NCI-H82 treated with DMSO at 0.1 percent for 48 hours (cell line): ENCODE data around the gene RAB28.

Experiments
- DNase-seq: peaks from one replicate; lab custom pipeline; 2025; ENCODE audit not compliant: unreplicated experiment; lab: John Stamatoyannopoulos, UW

RAB28 gene

DNA sequence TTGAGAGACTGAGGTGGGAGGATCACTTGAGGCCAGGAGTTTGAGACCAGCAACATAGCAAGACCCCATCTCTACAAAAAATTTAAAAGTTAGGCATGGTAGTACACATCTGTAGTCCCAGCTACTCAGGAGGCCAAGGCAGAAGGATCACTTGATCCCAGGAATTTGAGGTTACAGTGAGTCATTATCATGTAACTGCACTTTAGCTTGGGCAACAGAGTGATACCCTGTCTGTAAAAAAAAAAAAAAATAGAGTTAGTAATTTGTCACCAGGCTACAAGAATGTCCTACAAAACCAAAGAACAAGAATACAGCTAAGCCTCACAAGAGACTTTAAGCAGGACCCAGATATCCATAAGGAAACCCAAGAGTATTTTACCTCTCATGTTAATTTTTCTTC lies 27.0 kb upstream of the RAB28 start:
- DNase-seq = no peak

DNA sequence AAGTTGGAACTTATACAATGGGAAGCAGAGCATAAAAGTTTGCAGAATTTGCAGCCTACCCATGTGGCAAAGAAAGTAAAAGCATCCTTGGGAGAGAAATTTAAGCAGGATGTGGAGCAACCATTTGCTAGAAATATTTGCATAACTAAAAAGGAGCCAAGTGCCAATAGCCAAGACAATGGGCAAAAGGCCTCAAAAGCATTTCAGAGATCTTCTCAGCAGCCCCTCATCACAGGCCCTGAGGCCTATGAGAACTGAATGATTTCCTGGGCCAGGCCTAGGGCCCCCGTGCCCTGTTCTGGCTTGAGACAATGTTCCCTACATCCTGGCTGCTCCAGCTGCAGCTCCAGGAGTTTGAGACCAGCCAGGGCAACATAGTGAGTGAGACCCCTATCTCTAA lies 25.3 kb upstream of the RAB28 start:
- no peak for DNase-seq

DNA sequence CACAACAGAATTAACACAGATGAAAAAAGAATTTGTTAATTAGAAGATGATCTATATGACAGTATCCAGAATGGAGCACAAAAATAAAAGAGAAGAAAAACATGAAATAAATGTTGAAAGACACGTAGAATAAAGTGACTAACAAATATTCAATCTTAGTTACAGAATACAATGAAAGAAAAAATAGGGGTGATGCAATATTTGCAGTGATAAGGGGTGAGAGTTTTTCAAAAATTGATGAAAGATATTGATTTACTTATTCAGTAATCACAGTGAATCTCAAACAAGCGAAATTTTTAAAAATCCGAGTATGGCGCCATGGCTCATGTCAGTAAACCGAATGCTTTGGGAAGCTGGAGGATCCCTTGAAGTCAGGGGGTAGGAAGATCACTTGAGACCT lies 20.2 kb upstream of the RAB28 start:
- no peak for DNase-seq

DNA sequence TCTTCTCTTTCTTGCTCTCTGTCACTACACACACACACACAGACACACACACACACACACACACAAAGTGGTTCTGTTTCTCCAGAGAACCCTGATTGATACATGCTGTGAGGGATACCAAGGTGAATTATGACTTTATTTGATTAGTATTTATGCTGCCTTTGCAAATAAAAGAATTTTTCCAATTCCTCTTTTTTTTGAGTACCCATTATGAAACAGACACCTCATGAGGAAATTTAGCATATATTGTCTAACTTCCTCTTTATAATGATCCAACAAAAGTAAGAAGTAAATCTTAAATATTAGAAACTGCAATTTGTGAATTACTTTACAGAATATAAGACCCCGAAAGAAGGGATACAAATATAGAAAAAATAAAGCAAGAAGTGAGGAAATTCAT lies 14.3 kb upstream of the RAB28 start:
- DNase-seq = no peak

DNA sequence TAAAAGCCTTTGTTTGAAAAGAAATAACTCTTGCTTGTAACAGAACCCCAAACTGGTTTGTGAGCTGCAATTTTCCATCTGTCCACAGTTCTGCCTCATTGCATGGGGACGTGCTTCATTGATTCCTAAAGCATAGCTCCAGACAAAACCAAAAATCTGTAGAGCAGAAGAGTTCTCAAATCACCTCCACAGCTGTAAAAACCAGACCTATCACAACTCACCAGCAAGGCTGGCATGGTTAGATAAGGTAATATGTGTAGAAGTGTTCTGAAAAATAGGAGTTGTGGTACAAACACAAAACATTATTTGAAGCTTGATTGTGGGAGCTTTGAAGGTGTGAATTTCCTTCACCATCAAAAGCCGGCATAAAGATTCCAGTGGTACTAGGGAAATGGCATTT lies 12.5 kb upstream of the RAB28 start:
- DNase-seq = no peak

DNA sequence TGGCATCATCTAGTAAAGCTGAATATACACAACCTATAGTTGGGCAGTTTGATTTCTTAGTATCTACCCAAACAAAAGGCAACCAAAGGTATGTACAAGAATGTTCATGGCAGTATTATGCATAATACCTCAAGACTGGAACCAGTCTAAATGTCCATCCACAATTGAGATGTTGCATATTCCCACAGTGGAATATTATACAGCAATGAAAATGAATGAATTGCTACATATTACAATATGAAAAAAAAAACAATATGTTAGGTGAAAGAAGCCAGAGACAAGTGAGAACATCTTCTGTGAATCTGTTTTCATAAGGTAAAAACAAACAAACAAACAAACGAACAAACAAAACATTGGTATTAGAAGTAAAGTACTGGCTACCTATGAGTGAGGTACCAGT lies 11.6 kb upstream of the RAB28 start:
- no peak for DNase-seq

- no peak for DNase-seq
Measured at GRCh38 chr4:13493793-13494192, 9.7 kb upstream of the RAB28 start.

DNA sequence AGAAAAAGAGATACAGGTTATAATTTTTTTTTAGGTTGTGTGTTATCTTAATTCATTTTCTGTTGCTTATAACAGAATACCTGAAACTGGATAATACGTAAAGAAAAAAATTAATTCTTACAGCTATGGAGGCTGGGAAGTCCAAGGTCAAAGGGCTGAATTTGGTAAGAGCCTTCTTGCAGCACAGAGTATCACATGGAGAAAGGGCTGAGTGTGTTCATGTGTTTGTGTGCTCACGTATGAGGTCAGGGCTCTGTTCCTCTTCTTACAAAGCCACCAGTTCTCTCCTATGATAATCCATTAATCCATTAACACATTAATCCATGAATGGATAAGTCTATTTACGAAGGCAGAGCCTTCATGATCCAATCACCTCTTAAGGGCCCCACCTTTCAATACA lies 8.6 kb upstream of the RAB28 start:
- DNase-seq = peak; percentile 94

GRCh38 chr4:13484749-13485221 lies 645 bp upstream of the RAB28 start:
- DNase-seq = no peak

DNA sequence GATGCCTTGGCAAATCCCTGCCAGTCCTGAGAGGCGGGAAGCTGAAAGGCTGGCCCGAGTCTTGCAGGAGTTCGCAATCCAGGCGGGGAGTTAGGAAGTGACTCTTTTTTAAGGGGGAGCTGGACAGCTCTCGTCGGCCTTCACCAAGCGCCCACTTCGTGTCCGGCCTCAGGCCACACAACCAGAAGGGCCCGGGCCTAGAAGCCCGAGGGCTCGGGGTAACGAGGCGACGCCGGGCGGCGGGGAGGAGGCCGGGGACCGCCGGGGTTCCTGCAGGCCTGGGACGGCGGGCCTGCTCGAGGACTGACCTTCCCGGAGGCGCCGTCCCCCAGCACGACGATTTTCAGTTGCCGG lies 395 bp downstream of the RAB28 start:
- no peak for DNase-seq

DNA sequence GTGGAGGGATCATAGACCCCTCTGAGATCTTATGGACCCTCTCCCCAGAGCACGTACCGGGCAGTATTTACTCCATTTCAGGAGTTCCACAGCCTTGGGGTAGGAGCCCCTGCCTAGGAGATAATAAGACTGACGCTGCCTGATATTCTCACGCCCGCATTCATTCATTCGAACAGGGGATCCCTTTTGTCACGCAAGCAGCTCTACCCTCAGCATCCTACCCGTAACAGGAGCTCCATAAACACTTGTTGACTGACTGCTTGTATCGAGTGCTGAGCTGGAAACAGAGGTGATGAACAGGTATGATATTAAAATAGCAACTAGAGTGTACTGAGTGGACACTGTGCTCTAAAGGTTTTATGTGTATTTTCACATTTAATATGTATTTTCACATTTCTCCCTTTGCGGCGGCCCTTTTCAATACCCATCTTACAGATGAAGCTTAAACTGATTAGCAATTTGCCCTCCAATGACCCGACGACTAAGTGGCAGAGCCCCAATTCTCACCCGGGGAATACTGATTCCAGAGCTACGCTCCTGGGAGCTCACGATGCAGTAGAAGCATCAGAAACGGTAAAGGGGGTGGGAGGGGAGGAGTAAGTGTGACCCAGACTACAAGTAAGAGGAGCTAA lies 888 bp downstream of the RAB28 start:
- peak; percentile 32 for DNase-seq

DNA sequence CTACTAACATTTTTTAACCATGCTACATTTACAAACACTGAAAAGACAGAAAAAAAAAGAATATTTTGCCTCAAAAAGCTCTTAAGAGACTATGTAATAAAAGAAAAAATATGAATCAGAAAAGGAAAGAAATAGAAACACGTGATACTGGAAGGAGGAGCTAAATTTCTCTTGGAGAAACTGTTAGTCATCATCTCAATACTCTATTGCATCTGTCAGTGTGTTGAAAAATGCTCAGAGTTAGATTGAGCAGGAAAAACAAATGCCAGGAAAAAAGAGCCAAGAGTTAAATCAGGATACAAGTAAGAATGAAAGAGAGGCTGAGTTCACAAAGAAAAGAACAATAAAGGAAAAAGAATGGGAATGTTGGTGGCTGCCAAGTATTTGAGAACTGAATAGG lies 2.6 kb downstream of the RAB28 start:
- DNase-seq = no peak

DNA sequence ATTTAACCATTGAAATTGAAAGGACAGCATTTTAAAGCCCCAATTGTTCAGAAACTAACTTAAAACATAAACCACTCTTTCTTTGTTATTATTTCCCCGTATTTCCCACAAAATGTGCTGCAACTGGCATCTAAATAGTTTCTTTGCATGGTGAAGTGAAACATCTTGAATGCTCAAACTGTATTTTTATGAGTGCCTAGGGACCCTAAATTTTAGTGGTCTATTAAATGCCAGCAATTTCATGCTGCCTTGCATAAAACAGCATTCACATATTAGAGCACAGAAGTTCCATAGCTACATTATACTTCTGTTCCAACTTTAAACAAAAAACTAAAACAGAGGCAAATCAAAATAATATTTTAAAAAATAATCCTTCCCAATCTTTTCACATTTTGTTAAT lies 5.4 kb downstream of the RAB28 start:
- no peak for DNase-seq

DNA sequence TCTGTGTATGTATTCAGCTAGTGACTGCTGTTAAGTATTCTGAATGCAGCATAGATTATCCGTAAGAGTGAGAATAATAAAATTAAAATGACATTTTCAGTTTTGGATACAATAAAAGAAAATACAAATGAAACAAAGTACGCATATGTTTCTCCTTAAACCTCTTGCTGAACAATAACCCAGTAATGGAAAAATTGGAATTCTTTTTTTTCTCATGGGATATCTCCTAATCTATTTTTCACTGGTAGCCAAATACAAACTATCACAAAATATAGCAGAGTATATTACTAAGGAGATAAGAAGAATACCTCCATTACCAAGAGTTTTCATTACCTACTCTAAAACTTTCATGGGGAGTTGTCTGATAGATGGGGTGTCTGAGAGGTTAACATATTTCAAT lies 6.0 kb downstream of the RAB28 start:
- no peak for DNase-seq

GRCh38 chr4:13476915-13477314 lies 7.2 kb downstream of the RAB28 start:
- no peak for DNase-seq

DNA sequence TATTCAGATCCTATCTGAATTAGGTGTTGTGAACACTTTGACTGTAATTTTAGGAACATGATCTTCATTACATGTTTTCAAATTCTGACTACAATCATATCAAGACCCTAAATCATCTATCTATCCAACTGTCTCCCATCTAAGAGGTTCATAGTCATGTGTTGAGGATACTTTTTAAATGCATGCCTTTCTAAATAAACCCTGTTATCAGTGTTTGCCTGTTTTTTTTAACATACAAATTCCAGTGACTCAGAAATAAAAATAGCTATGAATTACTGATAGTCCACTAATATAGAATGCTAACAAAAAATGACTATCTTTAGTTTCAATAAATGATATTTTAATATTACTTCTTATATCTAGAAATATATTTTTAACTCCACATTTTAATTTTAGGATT lies 8.0 kb downstream of the RAB28 start:
- no peak for DNase-seq

DNA sequence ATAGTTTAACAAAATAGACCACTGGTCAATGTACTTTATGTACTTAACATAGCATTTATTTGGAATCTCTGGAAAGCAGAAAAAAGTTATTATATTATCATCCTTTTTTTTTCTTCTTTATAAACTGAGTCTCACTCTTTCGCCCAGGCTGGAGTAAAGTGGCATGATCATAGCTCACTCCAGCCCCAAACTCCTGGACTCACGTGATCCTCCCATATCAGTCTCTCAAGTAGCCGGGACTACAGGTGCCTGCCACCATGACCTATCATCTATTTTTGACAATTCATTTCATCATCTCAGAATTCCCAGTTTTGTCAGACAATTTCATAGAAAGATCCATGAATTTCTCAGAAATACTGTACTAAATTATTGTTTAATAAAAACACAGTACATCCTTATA lies 12.7 kb downstream of the RAB28 start:
- DNase-seq = no peak

GRCh38 chr4:13470379-13470778 lies 13.8 kb downstream of the RAB28 start:
- DNase-seq = no peak

DNA sequence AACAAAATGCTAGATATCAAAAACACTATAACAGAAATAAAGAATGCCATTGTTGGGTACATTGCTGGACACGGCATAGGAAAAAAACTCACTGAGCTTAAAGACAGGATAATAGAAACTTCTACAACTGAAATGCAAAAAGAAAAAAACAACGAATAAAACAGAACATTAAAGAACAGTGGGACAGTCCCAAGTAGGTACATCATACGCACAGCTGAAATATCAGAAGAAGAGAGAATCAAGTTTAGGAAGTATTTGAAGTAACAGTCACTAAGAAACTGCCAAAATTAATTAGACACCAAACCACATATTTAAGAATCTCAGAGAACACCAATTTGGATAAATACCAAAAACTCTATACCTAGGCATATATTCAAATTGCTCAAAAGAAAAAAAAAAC lies 19.2 kb downstream of the RAB28 start:
- no peak for DNase-seq

DNA sequence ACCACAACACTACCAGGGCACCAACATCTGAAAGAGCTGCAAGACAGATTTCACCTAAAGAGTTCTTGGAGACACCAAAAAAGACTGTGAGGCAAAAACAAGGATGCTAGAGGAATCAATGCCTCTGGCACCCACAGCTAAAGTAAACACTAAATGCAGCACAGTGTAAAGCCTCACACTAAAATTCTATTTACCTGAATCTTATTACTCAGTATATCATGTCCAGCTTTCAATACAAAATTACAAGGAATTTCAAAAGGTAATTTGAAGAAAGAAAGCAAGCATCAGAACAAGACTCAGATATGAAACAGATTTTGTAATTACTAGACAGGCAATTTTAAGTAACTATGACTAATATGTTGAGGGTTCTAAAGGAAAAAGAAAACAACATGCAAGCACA lies 19.6 kb downstream of the RAB28 start:
- DNase-seq = no peak

DNA sequence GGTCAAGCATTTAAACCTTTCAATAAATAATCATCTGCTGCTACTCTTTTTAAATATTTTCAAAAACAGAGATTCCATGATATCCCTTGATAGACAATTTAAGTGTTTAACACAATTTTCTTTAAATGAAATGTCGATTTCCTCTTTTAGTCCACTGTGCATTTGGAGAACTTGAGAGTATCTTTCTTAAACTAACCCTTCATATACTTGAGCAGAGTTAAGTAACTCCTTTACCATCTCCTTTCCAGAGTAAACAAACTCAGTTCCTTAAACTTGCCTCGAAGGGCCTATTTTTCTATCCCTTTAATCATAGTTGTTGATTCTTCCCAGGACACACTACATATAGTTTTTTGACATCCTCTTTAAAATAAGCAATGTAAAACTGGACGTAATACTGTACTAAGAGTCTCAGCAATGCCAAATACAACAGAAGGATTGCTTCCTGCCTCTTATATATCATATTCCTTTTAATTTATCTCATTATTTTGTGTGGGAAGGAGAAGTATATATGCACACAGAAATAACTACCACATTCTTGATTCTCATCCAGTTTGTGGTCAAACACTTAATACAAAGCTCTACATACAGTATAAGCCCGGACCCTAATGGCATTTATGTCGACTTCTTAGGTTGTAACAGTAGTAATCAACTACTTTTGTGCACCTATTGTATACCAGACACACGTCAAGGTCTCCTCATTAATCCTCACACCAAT lies 22.8 kb downstream of the RAB28 start:
- DNase-seq = no peak

GRCh38 chr4:13455411-13455810 lies 28.7 kb downstream of the RAB28 start:
- DNase-seq = no peak

DNA sequence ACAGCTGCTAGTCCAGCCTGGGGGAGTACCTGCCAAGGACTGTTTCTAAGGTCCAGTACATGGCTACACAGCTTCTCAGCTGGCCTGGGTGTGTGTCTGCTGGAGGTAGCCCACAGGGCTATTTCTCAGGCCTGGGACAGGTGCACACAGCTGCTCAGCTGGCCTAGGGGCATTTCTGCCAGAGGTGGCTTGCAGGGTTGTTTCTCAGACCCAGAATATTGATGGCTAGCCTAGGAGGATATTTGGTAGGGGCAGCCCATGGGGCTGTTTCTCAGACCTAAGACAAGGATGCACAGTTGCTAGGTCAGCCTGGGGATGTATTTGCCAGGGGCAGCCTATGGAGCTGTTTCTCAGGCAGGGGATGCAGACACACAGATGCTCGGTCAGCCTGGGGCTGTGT lies 29.4 kb downstream of the RAB28 start:
- no peak for DNase-seq
